DOHH2 (cell line): ENCODE results near the gene GLDN.

Source experiments
- H3F3A ChIP-seq: fragments of 200-600 bp; sonication (generic), shearing (Covaris generic); 2 replicates; pipeline ENCODE4 v1.6.0; 2016; ENCODE audit warnings: antibody characterized with exemption, mild to moderate bottlenecking; ENCODE audit not compliant: control insufficient read depth, insufficient read depth
- H3K27ac ChIP-seq: fragments of 200-600 bp; sonication (generic); 2 replicates; pipeline ENCODE4 v1.5.1; 2014; ENCODE audit warnings: low read depth, mild to moderate bottlenecking, low read length, moderate library complexity
- H3K27me3 ChIP-seq: fragments of 200-600 bp; sonication (generic); 2 replicates; pipeline ENCODE4 v1.6.1; 2014; ENCODE audit warnings: mild to moderate bottlenecking, low read length, mixed read lengths; ENCODE audit not compliant: control insufficient read depth
- H3K36me3 ChIP-seq: fragments of 200-600 bp; sonication (generic); 2 replicates; pipeline ENCODE4 v1.6.1; 2014; ENCODE audit warnings: mild to moderate bottlenecking, low read length, moderate library complexity, mixed read lengths; ENCODE audit not compliant: control insufficient read depth
- H3K4me1 ChIP-seq: fragments of 200-600 bp; sonication (generic); 2 replicates; pipeline ENCODE4 v1.6.1; 2014; ENCODE audit warnings: mild to moderate bottlenecking, low read length, mixed read lengths; ENCODE audit not compliant: control insufficient read depth
- H3K4me2 ChIP-seq: fragments of 200-600 bp; sonication (generic); 2 replicates; pipeline ENCODE4 v1.6.0; 2014; ENCODE audit warnings: mild to moderate bottlenecking, low read length, moderate library complexity
- H3K4me3 ChIP-seq: fragments of 200-600 bp; sonication (generic); 2 replicates; pipeline ENCODE4 v1.5.1; 2014; ENCODE audit warnings: mild to moderate bottlenecking, low read length, mixed read lengths
- H3K79me2 ChIP-seq: fragments of 200-600 bp; sonication (generic); 2 replicates; pipeline ENCODE4 v1.6.1; 2014; ENCODE audit warnings: mild to moderate bottlenecking, low read length, mixed read lengths; ENCODE audit not compliant: control insufficient read depth
- H3K9me2 ChIP-seq: fragments of 200-600 bp; sonication (generic); replicated peaks from 2 replicates; pipeline ENCODE4 v1.6.1; 2014; ENCODE audit warnings: mild to moderate bottlenecking, low read length, mixed read lengths; ENCODE audit not compliant: control insufficient read depth
- H3K9me3 ChIP-seq: fragments of 200-600 bp; sonication (generic); 2 replicates; pipeline ENCODE4 v1.6.1; 2014; ENCODE audit warnings: antibody characterized with exemption, low read length, mixed read lengths; ENCODE audit not compliant: control insufficient read depth, insufficient read depth
- H4K20me1 ChIP-seq: fragments of 200-600 bp; sonication (generic); 2 replicates; pipeline ENCODE4 v1.6.0; 2014; ENCODE audit warnings: low read depth, mild to moderate bottlenecking, antibody characterized with exemption, low read length, moderate library complexity; ENCODE audit not compliant: control insufficient read depth, insufficient read depth
- CTCF ChIP-seq: fragments of 200-600 bp; sonication (generic); IDR thresholded peaks from one replicate; pipeline ENCODE4 v1.5.1; 2014; ENCODE audit warnings: antibody characterized with exemption, mild to moderate bottlenecking, low read depth, low read length; ENCODE audit not compliant: poor library complexity, severe bottlenecking
- EZH2phosphoT487 ChIP-seq: fragments of 200-600 bp; sonication (generic); IDR thresholded peaks from 2 replicates; pipeline ENCODE4 v1.6.1; 2017; ENCODE audit warnings: borderline replicate concordance, mild to moderate bottlenecking, antibody characterized with exemption, low read length, moderate library complexity, mixed read lengths

Gene GLDN

DNA sequence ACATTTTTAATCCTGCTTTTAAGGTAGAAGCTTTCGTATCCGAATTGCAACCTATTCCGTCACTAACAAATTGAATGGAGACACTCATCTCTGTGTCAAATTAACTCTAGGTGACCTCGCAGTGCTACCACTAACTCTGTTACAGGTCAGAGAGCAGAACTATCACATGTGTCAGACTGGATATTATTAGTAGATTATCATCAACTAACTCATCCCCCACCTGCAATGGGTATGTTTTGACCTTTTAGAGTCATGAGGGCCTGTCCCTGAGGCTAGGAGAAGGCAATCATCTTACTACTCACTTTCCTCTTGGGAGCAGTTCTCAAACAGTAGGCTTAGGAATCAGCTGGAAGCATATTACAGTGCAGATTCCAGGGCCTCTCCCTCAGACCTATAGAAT, 2.0 kb downstream of the GLDN start:
- H3K4me3 ChIP-seq, result no peak overlapping the region
- no peak overlapping the region for H3K4me2 ChIP-seq
- H3K27ac ChIP-seq, result no peak overlapping the region
- H3K4me1 ChIP-seq, result no peaks in the 10 kb centered on the region
- no peaks in the 10 kb centered on the region for H3K9me3 ChIP-seq
- no peaks in the 10 kb centered on the region for H3K27me3 ChIP-seq
- H3K79me2 ChIP-seq, result no peaks in the 10 kb centered on the region
- H3K36me3 ChIP-seq, result no peaks in the 10 kb centered on the region
- no peaks in the 10 kb centered on the region for H3F3A ChIP-seq
- no peaks in the 10 kb centered on the region for H3K9me2 ChIP-seq
- no peaks in the 10 kb centered on the region for H4K20me1 ChIP-seq
- TF ChIP-seq CTCF, result no peak
- no peak for TF ChIP-seq EZH2phosphoT487

- no peaks in the 10 kb centered on the region for H3K9me2 ChIP-seq
- H3K36me3 ChIP-seq, result no peaks in the 10 kb centered on the region
- H3K4me1 ChIP-seq, result no peaks in the 10 kb centered on the region
- no peak overlapping the region for H3K4me2 ChIP-seq
- no peaks in the 10 kb centered on the region for H3F3A ChIP-seq
- H4K20me1 ChIP-seq, result no peaks in the 10 kb centered on the region
- no peak overlapping the region for H3K4me3 ChIP-seq
- H3K27me3 ChIP-seq, result peaks cover 6% of the 10 kb centered on the region; the same call in 1 of the 2 replicates
- H3K27ac ChIP-seq, result no peak overlapping the region
- TF ChIP-seq EZH2phosphoT487 (no peak), CTCF (no peak)
- H3K9me3 ChIP-seq, result no peaks in the 10 kb centered on the region
- H3K79me2 ChIP-seq, result no peaks in the 10 kb centered on the region
These were observed 4.7 kb downstream of the GLDN start for GRCh38 chr15:51346136-51346535.

GRCh38 chr15:51348688-51349087, 7.2 kb downstream of the GLDN start:
- Histone ChIP-seq H4K20me1 (no peaks in the 10 kb centered on the region), H3K4me1 (no peaks in the 10 kb centered on the region), H3K9me2 (no peaks in the 10 kb centered on the region), H3F3A (no peaks in the 10 kb centered on the region), H3K36me3 (no peaks in the 10 kb centered on the region), H3K79me2 (no peaks in the 10 kb centered on the region), H3K27me3 (peaks cover 7% of the 10 kb centered on the region; the same call in 1 of the 2 replicates), H3K9me3 (no peaks in the 10 kb centered on the region), H3K27ac (no peak overlapping the region), H3K4me3 (no peak overlapping the region), H3K4me2 (no peak overlapping the region)
- no peak for TF ChIP-seq CTCF
